SW 1271 (cell line): Measurements from ENCODE around the gene PPP1R14C.

Source experiments
- DNase-seq, 2 experiments: peaks; one replicate each; lab custom pipeline; 2025; lab: John Stamatoyannopoulos, UW

The PPP1R14C gene

DNA sequence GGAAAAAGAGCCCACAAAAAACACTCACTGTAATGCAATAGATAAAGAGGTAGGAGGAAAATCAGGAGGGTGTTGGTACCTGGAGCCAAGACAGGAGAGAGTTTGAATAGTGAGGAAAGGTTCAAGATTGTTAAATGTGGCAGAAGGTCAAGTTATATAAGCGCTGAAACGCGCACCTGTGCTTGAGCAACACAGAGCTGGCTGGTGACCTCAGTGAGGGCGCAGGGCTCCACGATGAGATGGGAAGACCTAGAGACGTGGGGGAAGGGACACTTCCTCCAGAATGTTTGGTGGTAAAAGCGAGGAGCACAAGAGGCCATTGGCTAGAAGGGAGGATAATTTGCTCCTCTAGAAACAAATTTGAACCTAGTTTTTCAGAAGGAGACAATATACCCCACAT lies 4.2 kb upstream of the PPP1R14C start:
- DNase-seq, result no peak

DNA sequence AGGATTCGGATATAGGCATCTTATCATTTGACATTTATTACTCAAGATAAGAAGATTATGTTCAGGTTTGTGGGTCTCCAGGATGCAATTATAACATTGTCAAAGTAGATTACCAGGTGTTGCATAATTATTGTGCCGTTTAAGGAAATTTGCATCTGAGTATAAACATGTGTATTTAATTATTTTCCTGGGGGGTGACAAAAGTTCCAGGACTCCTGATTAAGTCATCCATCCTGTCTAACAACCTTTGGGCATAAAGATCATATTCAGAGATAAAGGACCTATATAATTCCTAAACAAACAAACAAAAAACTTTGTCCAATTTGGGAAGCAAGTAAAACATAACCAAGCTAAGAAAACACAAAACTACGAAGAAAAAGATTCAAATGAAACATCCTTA lies 3.3 kb upstream of the PPP1R14C start:
- DNase-seq, result no peak

DNA sequence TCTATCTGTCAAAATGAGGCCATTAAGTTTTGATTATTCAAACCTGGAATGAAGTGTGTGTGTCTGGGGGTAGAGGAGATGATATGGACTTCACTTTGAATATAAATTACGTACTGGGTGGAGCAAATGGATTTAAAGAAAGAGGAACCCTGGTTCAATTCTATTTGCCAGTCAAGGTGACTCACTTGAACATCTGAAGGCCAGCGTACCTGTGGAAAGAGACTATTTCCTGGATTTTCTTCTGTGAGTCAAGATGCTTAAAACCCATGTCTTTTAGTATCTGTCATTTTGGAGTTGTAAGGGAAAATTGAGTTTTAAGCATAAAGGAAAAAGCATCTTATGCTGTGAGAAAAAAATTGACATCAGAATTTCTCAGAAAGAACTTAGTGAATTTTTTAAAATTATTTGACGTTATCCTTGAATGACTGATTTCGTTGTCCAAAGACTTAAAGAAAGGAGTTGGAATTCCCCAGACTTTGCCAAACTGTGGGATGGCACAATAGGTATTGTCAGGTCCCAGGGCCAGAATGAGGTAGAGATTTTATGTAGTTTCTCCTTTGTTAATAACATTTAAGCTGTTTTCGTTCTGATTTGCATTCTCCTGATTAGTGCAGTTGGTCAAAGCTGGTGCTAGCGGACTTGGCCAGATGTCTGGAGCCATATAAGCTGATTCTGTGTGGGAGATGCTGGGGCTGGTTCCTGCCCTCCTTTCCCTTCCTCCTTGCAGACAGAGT lies 2.4 kb upstream of the PPP1R14C start:
- DNase-seq, result no peak

DNA sequence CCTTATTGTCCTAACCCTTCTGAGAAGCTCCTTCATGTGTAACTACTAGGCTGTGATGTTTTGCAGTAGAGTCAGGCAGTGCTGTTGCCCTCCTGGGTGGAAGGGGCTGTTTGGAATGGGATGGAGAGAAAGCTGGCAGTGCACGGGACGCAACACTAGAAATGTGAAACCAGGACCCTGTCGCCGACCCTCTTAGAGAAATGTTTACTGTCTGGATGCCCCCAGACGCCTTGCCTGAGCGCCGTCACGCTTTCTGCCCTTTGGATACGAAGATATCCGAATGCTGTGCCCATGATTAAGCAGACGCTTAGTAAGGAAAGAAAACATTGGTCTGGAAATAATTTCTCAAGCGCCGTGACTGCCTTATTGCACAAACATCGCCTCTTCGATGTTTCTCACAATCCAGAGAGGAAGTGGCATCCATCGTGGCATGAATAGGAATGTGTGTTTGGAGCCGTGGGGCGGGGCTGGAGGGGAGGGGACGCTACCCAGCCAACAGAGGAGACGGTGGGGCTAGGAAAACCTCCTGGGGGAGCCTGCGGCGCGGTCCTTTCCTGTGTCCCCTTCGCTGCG lies 661 bp upstream of the PPP1R14C start:
- DNase-seq, result peak in 1 of 2 experiments; percentile 59

DNA sequence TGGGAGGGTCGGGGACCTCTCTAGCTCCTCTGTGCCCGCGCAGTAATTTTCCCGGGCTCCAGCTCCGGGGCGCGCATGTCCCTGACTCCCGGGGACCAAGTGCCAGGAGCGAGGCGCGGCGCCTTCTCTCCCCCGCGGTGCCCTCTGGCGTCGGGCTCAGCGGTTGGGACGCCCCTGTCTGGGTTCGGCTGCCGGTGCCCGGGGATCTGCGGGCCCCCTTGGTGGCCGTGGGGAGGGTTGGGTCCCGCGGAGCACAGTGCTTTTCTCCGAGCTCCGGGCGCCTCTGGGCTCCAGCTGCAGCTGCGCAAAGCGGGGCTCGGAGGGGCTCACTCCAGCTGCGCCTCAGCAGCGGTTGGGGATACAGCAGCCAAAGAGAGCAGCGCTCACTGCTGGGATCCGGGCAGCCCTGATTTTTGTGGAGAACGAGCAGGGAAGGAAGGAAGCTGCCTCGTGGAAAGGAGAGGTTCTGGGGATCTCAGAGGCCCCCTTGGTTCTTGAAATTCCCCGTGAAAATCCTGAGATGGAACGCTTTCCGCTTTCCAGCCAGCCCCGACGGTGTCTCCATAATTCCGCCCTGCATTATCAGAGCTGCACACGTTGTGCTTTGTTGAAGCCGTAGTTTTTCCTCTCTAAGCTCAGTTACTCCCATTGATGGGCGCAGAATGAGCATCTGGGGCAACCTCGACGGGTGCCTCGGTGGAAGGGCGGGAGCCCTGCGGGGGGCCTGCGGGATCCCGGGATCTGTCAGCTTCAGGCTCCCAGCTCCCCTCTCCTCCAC lies 861 bp downstream of the PPP1R14C start:
- DNase-seq, result no peak

DNA sequence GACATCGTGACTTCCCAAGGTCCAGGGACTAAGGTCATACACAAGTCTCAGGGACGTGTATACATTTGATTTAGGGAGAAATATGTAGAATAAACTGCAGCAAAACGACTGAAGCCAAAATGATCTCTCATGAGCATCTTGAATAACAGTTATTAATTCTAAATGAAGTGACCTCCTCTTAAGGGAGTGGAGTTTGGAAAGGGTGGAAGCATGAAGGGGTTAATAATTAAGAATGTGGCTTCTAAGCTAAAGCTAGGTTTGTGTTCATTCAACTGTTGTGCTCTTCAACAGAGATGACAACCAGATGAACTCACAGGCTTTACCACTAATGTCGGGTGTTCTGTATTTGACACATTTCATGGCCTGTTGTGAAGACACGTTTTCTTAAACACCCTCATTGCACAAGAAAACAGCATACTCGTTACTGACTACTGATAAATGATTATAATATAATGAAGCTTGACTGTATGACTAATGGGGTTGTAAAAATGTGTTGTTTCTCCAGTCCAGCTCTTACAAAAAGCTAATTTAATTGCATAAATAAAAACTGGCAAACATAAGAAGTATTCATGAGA lies 1.5 kb downstream of the PPP1R14C start:
- no peak for DNase-seq

DNA sequence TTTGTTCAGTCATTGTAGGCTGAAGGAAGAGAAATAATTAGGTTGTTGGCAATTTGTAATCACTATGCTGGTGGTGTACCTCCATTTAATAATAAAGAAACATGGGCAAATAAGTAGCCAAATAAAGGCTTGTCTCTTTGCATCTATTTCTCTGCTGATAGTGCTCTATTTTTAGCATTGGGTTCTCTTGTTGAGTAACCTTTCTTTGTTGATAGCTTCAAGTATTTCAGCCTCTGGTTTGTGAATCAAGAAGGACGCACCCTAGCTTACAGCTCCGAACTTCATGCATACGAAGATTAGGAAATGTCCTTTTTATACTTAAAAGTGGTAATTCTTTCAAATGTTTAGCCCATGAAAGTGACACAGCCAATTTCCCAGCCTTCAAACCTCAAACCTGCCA lies 2.6 kb downstream of the PPP1R14C start:
- DNase-seq, result no peak

DNA sequence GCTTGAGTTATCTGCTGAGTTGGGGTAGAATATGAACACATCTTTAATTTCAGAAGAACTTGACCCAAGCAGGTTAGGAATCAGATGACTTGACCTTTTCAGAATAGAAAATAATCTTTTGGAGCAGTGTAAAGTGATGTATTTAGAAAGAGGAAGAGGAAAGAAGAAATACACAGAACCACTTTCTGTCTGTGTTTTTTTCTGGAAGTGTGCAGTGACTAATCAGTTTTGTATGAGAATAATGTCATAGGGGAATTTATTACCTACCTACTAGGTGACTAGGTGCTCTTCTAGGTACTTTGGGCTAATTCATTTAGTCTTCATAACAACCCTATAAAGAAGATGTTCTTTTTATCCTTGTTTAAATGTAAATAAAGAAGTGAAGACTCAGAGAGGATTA lies 3.0 kb downstream of the PPP1R14C start:
- no peak for DNase-seq

DNA sequence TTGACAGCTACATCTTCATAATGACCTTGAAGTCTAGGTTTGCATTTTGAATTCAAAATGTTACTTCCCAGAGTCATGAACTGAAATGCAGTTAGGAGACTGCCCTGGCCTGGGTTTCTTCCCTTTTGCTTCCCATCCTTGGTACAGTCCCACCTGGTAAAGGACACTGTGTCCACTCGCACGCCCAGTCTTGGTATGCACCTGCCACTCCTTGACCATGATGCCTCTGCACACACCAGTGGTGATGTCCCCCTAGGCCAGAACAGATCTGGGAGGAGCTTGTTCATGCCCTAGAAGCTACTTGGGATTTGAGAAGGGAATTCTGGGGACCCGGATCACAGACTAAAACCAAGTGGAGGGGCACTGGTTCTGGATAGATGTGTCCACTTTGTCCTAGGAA lies 3.6 kb downstream of the PPP1R14C start:
- no peak for DNase-seq

DNA sequence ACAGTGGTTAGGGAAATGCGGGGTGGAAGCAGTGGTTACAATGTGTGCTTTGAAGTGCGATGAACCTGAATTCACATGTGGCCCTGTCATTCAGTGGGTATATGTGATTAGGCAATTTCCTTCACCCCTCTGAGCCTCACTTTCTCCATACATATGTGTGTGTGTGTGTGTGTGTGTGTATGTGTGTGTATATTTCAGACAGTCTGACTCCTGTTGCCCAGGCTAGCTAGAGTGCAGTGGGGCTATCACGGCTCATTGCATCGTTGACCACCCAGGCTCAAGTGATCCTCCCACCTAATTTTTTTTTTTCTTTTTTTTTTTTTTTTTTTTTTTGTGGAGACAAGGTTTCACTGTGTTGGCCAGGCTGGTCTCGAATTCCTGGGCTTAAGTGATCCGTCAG lies 6.3 kb downstream of the PPP1R14C start:
- DNase-seq, result no peak

DNA sequence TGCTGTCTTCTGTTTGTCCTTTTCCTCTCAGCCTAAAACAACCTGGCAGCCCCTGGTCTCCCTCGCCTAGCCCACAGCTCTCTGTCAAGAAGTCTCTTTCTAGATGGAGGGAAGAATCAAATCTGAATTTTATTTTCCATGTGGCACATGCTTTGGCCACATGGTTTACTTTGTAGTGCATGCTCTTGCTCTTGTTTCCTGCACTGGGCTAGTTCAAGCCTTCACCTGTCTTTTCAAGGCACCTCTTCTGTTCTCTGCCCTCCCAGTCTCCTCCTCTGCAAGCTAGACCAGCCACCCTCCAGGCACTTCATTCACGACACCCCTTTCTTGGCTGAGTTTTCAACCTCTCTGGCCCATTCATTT lies 7.6 kb downstream of the PPP1R14C start:
- DNase-seq, result no peak

DNA sequence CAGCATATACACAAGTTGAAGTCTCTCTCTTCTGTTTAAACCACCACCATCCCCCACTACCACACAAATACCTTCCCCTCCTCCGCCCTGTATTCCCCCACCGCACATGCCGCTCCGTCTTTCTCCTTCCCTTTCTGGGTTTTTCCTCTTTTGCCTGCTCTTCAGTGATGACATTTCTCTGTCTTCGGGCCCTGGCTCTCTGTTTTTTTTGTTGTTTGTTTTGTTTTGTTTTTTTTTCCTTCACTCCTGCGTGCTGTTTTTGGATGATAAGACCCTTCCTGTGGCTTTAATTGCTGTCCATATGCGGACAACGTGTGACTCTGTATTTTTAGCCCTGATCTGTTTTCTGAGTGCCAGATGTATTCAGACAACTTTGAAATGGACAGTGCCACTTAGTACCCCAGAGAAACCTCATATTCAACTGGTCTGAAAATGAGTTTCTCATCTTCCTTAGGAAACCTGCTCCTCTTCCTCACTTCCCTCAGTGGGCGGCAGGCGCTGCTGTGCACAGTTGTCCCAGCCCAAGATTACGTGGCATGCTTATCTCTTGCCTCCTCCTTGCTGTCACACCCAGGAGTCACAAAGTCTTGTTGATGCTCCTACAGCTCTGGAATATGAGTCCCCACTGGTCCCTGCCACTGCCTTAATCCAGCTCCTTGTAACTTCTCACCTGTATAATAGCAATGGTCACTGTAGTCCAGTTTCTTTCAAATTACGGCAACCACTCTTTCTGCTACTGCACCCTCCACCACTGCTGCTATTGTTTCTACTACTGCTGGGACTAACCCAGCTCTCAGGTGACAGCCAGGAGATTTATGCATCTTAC lies 8.2 kb downstream of the PPP1R14C start:
- DNase-seq, result no peak

DNA sequence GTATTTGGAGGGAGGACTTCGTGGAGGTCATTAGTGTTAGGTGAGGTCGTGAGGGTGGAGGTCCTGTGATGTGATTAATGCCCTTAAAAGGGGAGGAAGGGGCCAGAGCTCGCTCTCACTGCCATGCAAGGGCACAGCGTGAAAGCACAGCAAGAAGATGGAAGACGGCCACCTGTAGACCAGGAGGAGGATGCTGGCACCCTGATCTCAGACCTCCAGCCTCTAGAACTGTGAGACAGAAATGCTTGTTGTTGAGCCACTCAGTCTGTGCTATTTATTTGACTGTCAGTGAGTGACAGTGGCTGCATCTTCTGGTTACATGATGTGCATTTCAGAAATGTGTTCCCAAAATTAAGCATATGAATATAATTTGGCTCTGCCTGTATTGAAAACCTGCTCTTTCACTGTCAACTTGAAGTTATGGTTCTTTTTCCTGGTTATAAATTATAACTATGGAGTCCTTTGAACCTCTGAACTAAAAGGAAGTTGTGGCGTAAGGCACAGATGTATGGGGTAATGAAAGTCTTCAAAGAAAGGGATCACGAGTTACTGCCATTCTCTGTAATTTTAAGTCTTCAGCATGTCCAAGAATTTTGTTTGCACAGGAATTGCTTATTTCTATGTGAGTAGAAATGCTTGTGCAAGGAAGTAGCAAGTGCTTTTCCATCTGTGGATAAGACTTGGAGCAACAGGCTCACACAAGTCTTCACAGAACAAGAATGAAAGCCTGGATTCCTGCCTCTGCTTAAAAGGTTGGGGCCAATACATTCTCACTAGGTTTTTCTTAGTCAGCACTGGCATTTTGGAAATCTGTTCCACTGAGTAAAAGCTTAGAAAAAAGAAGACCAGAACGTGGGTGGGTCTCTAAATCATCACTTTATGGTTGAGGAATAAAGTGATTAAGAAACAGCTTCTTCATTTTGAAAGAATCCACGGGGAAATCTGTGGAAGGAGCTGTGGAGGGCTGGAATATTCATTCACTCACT lies 10.3 kb downstream of the PPP1R14C start:
- no peak for DNase-seq

DNA sequence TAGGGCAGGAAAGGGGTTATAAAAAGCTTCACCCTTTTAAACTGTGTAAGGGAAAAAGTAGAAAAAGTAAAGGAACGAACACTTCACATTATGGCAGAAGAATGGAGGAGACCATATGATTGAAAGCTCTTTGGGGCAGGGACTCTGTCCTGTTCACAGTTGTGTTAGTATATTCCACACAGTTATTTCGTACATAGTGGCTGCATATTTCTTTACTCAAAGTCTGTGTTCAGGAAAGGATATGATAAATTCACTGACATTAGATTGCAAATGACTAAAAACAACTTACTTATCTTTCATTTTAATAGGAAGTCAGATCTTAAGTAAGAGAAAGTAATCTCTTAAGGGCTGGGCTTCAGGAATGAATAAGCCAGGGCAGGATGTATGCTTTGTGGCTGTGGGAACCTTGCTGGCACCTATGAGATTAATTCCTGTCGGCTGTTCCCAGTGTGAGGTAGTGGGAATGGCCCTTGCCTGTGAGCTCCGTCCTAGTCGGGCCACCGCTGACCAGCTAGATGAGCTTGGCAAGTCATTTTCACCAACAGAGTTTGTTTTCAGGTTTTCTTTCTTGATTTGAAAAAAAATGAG lies 11.2 kb downstream of the PPP1R14C start:
- DNase-seq, result no peak

DNA sequence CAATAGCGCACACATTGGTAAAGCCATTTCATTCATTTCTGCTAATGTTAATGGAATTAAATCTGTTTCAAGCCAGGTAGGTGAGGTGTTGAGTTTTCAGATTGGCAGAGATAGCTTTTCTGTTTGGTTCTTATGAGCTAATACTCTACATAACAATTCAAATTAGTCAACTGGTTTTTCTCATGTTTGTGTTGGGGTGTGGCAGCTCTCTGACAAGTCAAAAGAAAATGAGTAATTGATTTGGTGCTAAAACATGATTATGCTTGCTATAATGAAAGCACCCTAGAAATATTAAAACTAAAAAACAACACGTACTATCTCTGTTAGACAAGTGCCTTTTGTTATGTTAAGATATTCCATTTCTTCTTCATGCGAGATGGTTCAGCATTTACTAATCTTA lies 13.6 kb downstream of the PPP1R14C start:
- no peak for DNase-seq

DNA sequence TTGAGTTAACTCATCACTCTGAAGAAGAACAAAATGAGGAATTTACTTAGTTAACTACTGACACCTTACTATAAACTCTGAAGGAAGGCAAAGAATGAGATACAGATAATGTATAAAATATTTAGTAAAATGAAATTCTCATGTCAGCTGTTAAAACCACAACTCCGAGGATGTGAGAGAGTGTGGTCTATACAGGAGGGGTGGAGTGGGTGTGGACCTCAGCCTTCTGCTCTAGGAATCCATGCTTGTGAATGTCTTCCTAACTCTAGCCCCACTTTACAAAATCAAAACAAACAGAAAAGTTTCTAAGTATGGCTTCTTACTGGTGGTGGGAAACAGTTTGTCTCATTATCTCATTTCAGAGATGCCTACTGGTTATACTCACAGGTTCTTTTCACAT lies 14.2 kb downstream of the PPP1R14C start:
- DNase-seq, result no peak

DNA sequence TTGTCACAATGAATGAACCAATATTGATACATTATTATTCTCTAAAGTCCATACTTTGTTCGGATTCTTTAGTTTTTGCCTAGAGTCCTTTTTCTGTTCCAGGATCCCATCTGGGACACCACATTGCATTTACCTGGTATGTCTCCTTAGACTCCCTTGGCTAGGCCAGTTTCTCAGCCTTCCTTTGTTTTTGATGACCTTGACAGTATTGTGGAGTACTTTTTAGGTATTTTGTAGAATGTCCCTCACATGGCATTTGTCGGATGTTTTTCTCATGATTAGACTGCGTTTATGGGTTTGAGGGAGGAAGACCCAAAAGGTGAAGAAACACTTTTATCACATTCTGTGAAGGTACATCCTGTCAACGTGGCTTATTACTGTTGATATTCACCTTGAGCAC lies 16.9 kb downstream of the PPP1R14C start:
- DNase-seq, result no peak

DNA sequence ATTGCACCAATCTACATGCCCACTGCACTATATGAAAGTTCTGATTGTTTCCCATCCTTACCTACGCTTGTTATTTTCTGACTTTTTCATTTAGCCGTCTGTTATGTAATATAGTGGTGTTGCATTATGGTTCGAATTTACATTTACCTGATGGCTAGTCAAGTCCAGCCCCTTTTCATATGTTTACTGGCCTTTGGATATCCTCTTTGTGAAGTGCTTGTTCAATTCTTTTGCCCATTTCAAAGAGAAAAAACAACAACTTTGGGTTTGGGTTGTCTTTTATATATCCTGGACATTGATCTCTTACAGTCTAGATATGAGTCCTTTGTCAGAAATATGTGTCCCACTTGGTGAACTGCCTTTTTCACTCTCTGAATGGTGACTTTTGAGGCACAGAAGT lies 21.1 kb downstream of the PPP1R14C start:
- DNase-seq, result no peak

DNA sequence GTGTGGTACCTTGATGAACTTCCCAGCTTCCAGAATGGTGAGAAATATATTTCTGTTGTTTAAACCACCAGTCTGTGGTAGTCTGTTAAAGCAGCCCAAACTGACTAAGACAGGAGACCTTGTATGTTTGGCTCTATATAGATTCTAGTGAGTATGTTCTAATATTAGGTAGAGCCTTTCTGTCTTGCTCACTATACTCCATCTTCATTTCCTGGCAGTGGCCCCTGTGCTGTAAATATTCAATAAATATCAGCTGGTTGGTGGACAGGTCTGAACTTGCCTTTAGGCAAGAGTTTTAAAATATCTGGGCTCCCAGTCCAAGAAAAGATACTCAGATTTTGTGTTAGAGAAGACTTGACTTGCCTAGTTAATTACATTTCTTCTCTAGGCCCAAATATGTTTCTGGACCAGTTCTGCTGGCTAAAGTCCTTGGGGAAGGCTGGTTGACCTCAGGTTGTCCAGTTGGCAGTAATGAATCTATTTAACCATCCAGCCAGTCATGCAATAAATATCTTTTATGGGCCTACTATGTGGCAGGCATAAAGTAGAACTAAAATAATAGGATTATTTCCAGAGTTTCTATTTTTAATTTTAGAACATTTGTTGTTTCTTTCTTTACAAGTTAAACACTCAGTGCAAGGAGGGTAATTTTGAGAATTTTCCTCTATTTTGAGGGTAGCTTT lies 22.3 kb downstream of the PPP1R14C start:
- DNase-seq, result no peak

DNA sequence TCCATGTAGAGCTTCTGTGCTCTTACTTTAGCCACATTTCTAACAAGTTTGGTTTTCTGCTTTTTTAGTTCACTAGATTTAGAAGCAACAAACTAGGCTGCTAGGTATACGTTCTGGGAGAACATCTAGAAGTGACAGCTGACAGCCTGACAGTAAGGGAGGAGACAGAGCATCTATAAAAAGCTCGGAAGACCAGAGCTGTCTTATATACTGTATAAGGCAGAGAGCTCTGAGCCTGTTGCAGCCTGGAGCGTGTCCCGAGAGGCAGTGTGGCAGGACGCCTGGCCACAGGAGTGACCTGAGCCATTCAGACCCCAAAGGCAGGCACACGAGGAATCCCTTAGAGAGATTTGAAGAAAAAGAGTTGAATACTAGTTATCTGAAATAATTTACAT lies 24.6 kb downstream of the PPP1R14C start:
- DNase-seq, result no peak
